Measurements from ENCODE around the gene ESR1. TPM values are rescaled to one million over a fixed set of nuclear protein-coding genes. Genes with fewer than 3 reads are reported as not detected.

The ESR1 gene
- total RNA-seq, 2 experiments from 2014 or later, result 0.38 to 0.79 TPM

- DNase-seq, result no peak
- intact Hi-C loops (cut with micrococcal nuclease), result no loop called here
- CTCF ChIA-PET, result no interaction called here
- Mint-ChIP-seq H3K27ac (no peak overlapping the region), H3K27me3 (no peaks in the 10 kb centered on the region), H3K4me1 (ENCODE audit: low read depth) (no peaks in the 10 kb centered on the region), H3K36me3 (ENCODE audit: low read depth) (no peaks in the 10 kb centered on the region), H3K9me3 (peaks cover 4% of the 10 kb centered on the region), H3K4me3 (no peak overlapping the region)
- no peak for TF ChIP-seq CTCF (IDR thresholded peaks at IDR 0.05)
- POLR2A ChIA-PET, result no interaction called here
- no peak for ATAC-seq
Observed at GRCh38 chr6:152034631-152035030, 227.1 kb downstream of the ESR1 start.

GRCh38 chr6:152046118-152046517 lies 238.6 kb downstream of the ESR1 start:
- POLR2A ChIA-PET, result no interaction called here
- intact Hi-C loops (cut with micrococcal nuclease), result no loop called here
- H3K4me3 Mint-ChIP-seq, result no peak overlapping the region
- no peaks in the 10 kb centered on the region for H3K9me3 Mint-ChIP-seq
- H3K4me1 Mint-ChIP-seq (ENCODE audit: low read depth), result no peaks in the 10 kb centered on the region
- no peak overlapping the region for H3K27ac Mint-ChIP-seq
- CTCF ChIA-PET, result interaction anchor here (0.9 kb wide), 1 partner anchor 31 kb away, joined by 3 read pairs; no protein-coding TSS in a partner anchor
- no peaks in the 10 kb centered on the region for H3K36me3 Mint-ChIP-seq (ENCODE audit: low read depth)
- no peak for ATAC-seq
- no peak for DNase-seq
- TF ChIP-seq CTCF (IDR thresholded peaks at IDR 0.05), result no peak
- no peaks in the 10 kb centered on the region for H3K27me3 Mint-ChIP-seq

- CTCF ChIA-PET, result no interaction called here
- POLR2A ChIA-PET, result no interaction called here
- intact Hi-C loops (cut with micrococcal nuclease), result no loop called here
- DNase-seq (no peak), ATAC-seq (no peak)
- Mint-ChIP-seq H3K4me3 (no peak overlapping the region), H3K27ac (no peak overlapping the region), H3K4me1 (ENCODE audit: low read depth) (no peaks in the 10 kb centered on the region), H3K27me3 (no peaks in the 10 kb centered on the region), H3K36me3 (ENCODE audit: low read depth) (no peaks in the 10 kb centered on the region), H3K9me3 (no peaks in the 10 kb centered on the region)
- TF ChIP-seq CTCF (IDR thresholded peaks at IDR 0.05), result no peak
Observed at GRCh38 chr6:152048921-152049320, 241.4 kb downstream of the ESR1 start.

GRCh38 chr6:152049502-152049901 lies 242.0 kb downstream of the ESR1 start:
- CTCF ChIA-PET, result no interaction called here
- H3K36me3 Mint-ChIP-seq (ENCODE audit: low read depth), result no peaks in the 10 kb centered on the region
- no peak for TF ChIP-seq CTCF (IDR thresholded peaks at IDR 0.05)
- ATAC-seq (no peak), DNase-seq (no peak)
- H3K4me1 Mint-ChIP-seq (ENCODE audit: low read depth), result no peaks in the 10 kb centered on the region
- POLR2A ChIA-PET, result no interaction called here
- intact Hi-C loops (cut with micrococcal nuclease), result no loop called here
- no peak overlapping the region for H3K27ac Mint-ChIP-seq
- no peaks in the 10 kb centered on the region for H3K9me3 Mint-ChIP-seq
- no peaks in the 10 kb centered on the region for H3K27me3 Mint-ChIP-seq
- no peak overlapping the region for H3K4me3 Mint-ChIP-seq

GRCh38 chr6:152050451-152051195 lies 243.1 kb downstream of the ESR1 start:
- no peaks in the 10 kb centered on the region for H3K9me3 Mint-ChIP-seq
- TF ChIP-seq CTCF (IDR thresholded peaks at IDR 0.05), result no peak
- ATAC-seq (no peak), DNase-seq (no peak)
- intact Hi-C loops (cut with micrococcal nuclease), result no loop called here
- ChIA-PET CTCF (no interaction called here), POLR2A (no interaction called here)
- H3K4me3 Mint-ChIP-seq, result no peak overlapping the region
- no peaks in the 10 kb centered on the region for H3K4me1 Mint-ChIP-seq (ENCODE audit: low read depth)
- peaks cover 2% of the 10 kb centered on the region for H3K27me3 Mint-ChIP-seq
- H3K27ac Mint-ChIP-seq, result no peak overlapping the region
- no peaks in the 10 kb centered on the region for H3K36me3 Mint-ChIP-seq (ENCODE audit: low read depth)
